H1 (cell line): ENCODE results near the gene XIRP1. TPM values are rescaled to one million over a fixed set of nuclear protein-coding genes. Genes with fewer than 3 reads are reported as not detected.

Experiments
- CTCF ChIA-PET: fragments of 300-600 bp; sonication (Branson Sonifier 250); formaldehyde crosslinking; loops from one replicate; lab custom pipeline; 2021; ENCODE audit not compliant: partially characterized antibody; lab: Charles Lee
- POLR2A ChIA-PET: fragments of 300-600 bp; sonication (Branson Sonifier 250); formaldehyde crosslinking; loops from one replicate; lab custom pipeline; 2021; ENCODE audit warnings: inconsistent platforms; ENCODE audit not compliant: partially characterized antibody; lab: Charles Lee
- DNase-seq, 2 experiments: peaks; one replicate each; pipeline versions ENCODE4 v3.0.0 to v3.0.0-alpha.2; 2010 to 2022; ENCODE audit warnings: low spot score in 2 of 2, low read depth in 1 of 2, mixed read lengths in 1 of 2
- FAIRE-seq: peaks from 2 replicates; lab custom pipeline; 2011; peaks lifted over from hg19 to GRCh38; lab: Jason Lieb, UNC
- H2AFZ ChIP-seq: 2 replicates; pipeline ENCODE4 v1.8.1; 2012; ENCODE audit warnings: low read length, inconsistent platforms
- H2AK5ac ChIP-seq: 2 replicates; pipeline ENCODE4 v1.6.1; 2013; ENCODE audit warnings: low read depth, low read length
- H2BK120ac ChIP-seq: replicated peaks from 2 replicates; pipeline ENCODE3; 2013; ENCODE audit warnings: low read depth, low read length, inconsistent platforms
- H2BK12ac ChIP-seq: 2 replicates; pipeline ENCODE4 v1.6.1; 2013; ENCODE audit warnings: low read depth, low read length
- H2BK15ac ChIP-seq: 2 replicates; pipeline ENCODE4 v1.6.1; 2013; ENCODE audit warnings: low read length
- H2BK20ac ChIP-seq: 2 replicates; pipeline ENCODE4 v1.6.1; 2013; ENCODE audit warnings: low read length
- H2BK5ac ChIP-seq: 2 replicates; pipeline ENCODE4 v1.6.1; 2013; ENCODE audit warnings: low read depth, low read length
- H3K14ac ChIP-seq: 2 replicates; pipeline ENCODE4 v1.6.1; 2013; ENCODE audit warnings: inconsistent platforms; ENCODE audit not compliant: insufficient read length
- H3K18ac ChIP-seq: 2 replicates; pipeline ENCODE4 v1.6.1; 2013; ENCODE audit warnings: low read length; ENCODE audit errors: extremely low read depth
- H3K23ac ChIP-seq: 2 replicates; pipeline ENCODE4 v1.6.1; 2013; ENCODE audit warnings: inconsistent platforms; ENCODE audit not compliant: insufficient read length
- H3K23me2 ChIP-seq: 2 replicates; pipeline ENCODE4 v1.6.1; 2013; ENCODE audit warnings: low read depth, low read length
- H3K27ac ChIP-seq: 2 replicates; pipeline ENCODE4 v1.6.1; 2011; ENCODE audit warnings: low read depth, low read length, inconsistent platforms
- H3K27me3 ChIP-seq, 4 experiments: replicated peaks in 1 of 4; 1 replicate in 1 of 4; 2 replicates in 3 of 4; pipeline versions ENCODE4 v1.6.1 to v1.8.1; 2011 to 2013; ENCODE audit warnings: low read length in 3 of 4, mild to moderate bottlenecking in 3 of 4, inconsistent platforms in 2 of 4, mixed read lengths in 2 of 4, moderate library complexity in 1 of 4; ENCODE audit not compliant: control insufficient read depth in 3 of 4, insufficient read depth in 3 of 4; ENCODE audit errors: extremely low read depth in 1 of 4
- H3K36me3 ChIP-seq, 4 experiments: 2 replicates each; pipeline versions ENCODE4 v1.6.1 to v1.8.1; 2011 to 2013; ENCODE audit warnings: mild to moderate bottlenecking in 4 of 4, low read length in 3 of 4, moderate library complexity in 2 of 4, control low read depth in 1 of 4, inconsistent platforms in 1 of 4; ENCODE audit not compliant: insufficient read depth in 4 of 4, control insufficient read depth in 2 of 4
- H3K4ac ChIP-seq: replicated peaks from 2 replicates; pipeline ENCODE3; 2013; ENCODE audit warnings: low read length, low read depth, mixed read lengths, inconsistent platforms; ENCODE audit not compliant: insufficient read length
- H3K4me1 ChIP-seq, 4 experiments: replicated peaks in 1 of 4; 1 replicate in 1 of 4; 2 replicates in 3 of 4; pipeline versions ENCODE4 v1.6.1 to v1.8.1; 2011 to 2013; ENCODE audit warnings: low read length in 3 of 4, inconsistent platforms in 2 of 4, mixed read lengths in 1 of 4; ENCODE audit not compliant: insufficient read depth in 4 of 4, control insufficient read depth in 3 of 4
- H3K4me2 ChIP-seq, 2 experiments: 2 replicates each; pipeline versions ENCODE4 v1.6.1 to v1.8.1; 2011 to 2013; ENCODE audit warnings: low read depth in 2 of 2, low read length in 2 of 2, control low read depth in 1 of 2, inconsistent platforms in 1 of 2, mild to moderate bottlenecking in 1 of 2; ENCODE audit not compliant: insufficient read depth in 1 of 2
- H3K4me3 ChIP-seq, 4 experiments: fragments of 200-600, 300-600 bp in 1 of 4; sonication (generic), shearing (Covaris generic), sonication (Bioruptor Twin) in 1 of 4; 2 replicates each; pipeline versions ENCODE4 v1.5.1 to v1.8.1; 2011 to 2016; ENCODE audit warnings: low read length in 4 of 4, low read depth in 3 of 4, control low read depth in 2 of 4, inconsistent platforms in 2 of 4, mild to moderate bottlenecking in 2 of 4, mixed read lengths in 1 of 4, moderate library complexity in 1 of 4; ENCODE audit not compliant: insufficient read depth in 2 of 4; ENCODE audit errors: extremely low read depth in 1 of 4
- H3K56ac ChIP-seq: replicated peaks from 2 replicates; pipeline ENCODE3; 2013; ENCODE audit warnings: low read depth, mild to moderate bottlenecking, mixed read lengths, low read length, inconsistent platforms; ENCODE audit not compliant: insufficient read length
- H3K79me1 ChIP-seq: 2 replicates; pipeline ENCODE4 v1.6.1; 2013; ENCODE audit warnings: low read depth, low read length, control low read depth
- H3K79me2 ChIP-seq, 2 experiments: 2 replicates each; pipeline versions ENCODE4 v1.6.1 to v1.8.1; 2012 to 2013; ENCODE audit warnings: low read length in 2 of 2, mild to moderate bottlenecking in 2 of 2, inconsistent platforms in 1 of 2; ENCODE audit not compliant: insufficient read depth in 2 of 2, control insufficient read depth in 1 of 2
- H3K9ac ChIP-seq, 4 experiments: replicated peaks in 1 of 4; 1 replicate in 1 of 4; 2 replicates in 3 of 4; pipeline versions ENCODE4 v1.6.1 to v1.8.1; 2011 to 2013; ENCODE audit warnings: low read depth in 3 of 4, low read length in 3 of 4, control low read depth in 2 of 4, mild to moderate bottlenecking in 2 of 4, moderate library complexity in 2 of 4, inconsistent platforms in 1 of 4; ENCODE audit errors: extremely low read depth in 1 of 4
- H3K9me3 ChIP-seq, 2 experiments: 2 replicates each; pipeline versions ENCODE4 v1.6.1 to v1.8.1; 2012 to 2013; ENCODE audit warnings: mild to moderate bottlenecking in 2 of 2, moderate library complexity in 2 of 2, control low read depth in 1 of 2, inconsistent platforms in 1 of 2, low read depth in 1 of 2, low read length in 1 of 2, mixed read lengths in 1 of 2; ENCODE audit not compliant: insufficient read depth in 2 of 2
- H4K20me1 ChIP-seq, 2 experiments: replicated peaks in 1 of 2; 2 replicates each; pipeline versions ENCODE3 to v1.8.1; 2011 to 2013; ENCODE audit warnings: inconsistent platforms in 2 of 2, low read length in 2 of 2, mild to moderate bottlenecking in 1 of 2; ENCODE audit not compliant: insufficient read depth in 2 of 2, control insufficient read depth in 1 of 2
- H4K5ac ChIP-seq: 2 replicates; pipeline ENCODE4 v1.6.1; 2013; ENCODE audit warnings: low read length, low read depth, mixed read lengths, inconsistent platforms; ENCODE audit not compliant: insufficient read length
- H4K8ac ChIP-seq: 2 replicates; pipeline ENCODE4 v1.8.0; 2013; ENCODE audit warnings: mild to moderate bottlenecking, moderate library complexity, low read length, inconsistent platforms; ENCODE audit not compliant: insufficient read depth; ENCODE audit errors: extremely low read depth
- H4K91ac ChIP-seq: replicated peaks from 2 replicates; pipeline ENCODE3; 2013; ENCODE audit warnings: low read length, mixed read lengths, inconsistent platforms; ENCODE audit not compliant: insufficient read length
- BACH1 ChIP-seq: IDR thresholded peaks from 2 replicates; pipeline ENCODE4 v1.6.1; 2012; ENCODE audit warnings: low read length, improper control_type of control experiment
- CBX8 ChIP-seq: fragments of 300-800, 300-1000 bp; sonication (generic); IDR thresholded peaks from 2 replicates; pipeline ENCODE4 v1.7.1; 2016; ENCODE audit warnings: low read depth, low read length, borderline replicate concordance
- CHD2 ChIP-seq: IDR thresholded peaks from 2 replicates; pipeline ENCODE4 v1.6.1; 2012; ENCODE audit warnings: low read length, improper control_type of control experiment
- RNF2 ChIP-seq: fragments of 200-900, 300-1000 bp; sonication (generic); IDR thresholded peaks from 2 replicates; pipeline ENCODE4 v1.7.1; 2016; ENCODE audit warnings: borderline replicate concordance, low read depth, mild to moderate bottlenecking, antibody characterized with exemption, low read length; ENCODE audit not compliant: poor library complexity, severe bottlenecking; ENCODE audit errors: missing control alignments
- SAP30 ChIP-seq: fragments of 300-600 bp; sonication (generic); IDR thresholded peaks from 2 replicates; pipeline ENCODE4 v1.7.1; 2012; ENCODE audit warnings: low read length, moderate library complexity, mild to moderate bottlenecking, inconsistent platforms; ENCODE audit not compliant: insufficient read depth, insufficient replicate concordance
- WGBS, 2 experiments: shearing (Covaris generic) in 1 of 2; methylation state at CpG; one replicate each; pipeline versions ENCODE4 v1.1.6 to v1.1.7; 2013 to 2015; ENCODE audit warnings: low lambda C conversion rate in 2 of 2, mixed read lengths in 2 of 2, inconsistent platforms in 1 of 2, low coverage in 1 of 2, missing lambda C conversion rate in 1 of 2; ENCODE audit not compliant: insufficient replicate concordance in 2 of 2, insufficient coverage in 1 of 2, insufficient read length in 1 of 2; ENCODE audit errors: extremely low coverage in 1 of 2, missing lambda C conversion rate in 1 of 2; 5-methylcytosine and 5-hydroxymethylcytosine counted together
- polyA plus RNA-seq, 7 experiments: library from polyadenylated mRNA; depleted of rRNA in 3 of 7; stranded (reverse) in 5 of 7; unstranded in 2 of 7; fragments of >200 nt in 5 of 7; fragments of 200-250 nt in 2 of 7; gene quantifications; 1 replicate in 5 of 7; 2 replicates in 1 of 7; 4 replicates in 1 of 7; pipeline versions ENCODE4 v1.2.1 to v1.2.3, GENCODE V29; 2011 to 2013; ENCODE audit warnings: missing spikeins in 2 of 7, mixed read lengths in 2 of 7
- total RNA-seq: library from RNA; stranded (reverse); fragmentation: NEBNext Ultra II Directional; extraction: Animal tissue kit (Norgen Biotek cat#: 25700); gene quantifications from 2 replicates; pipeline ENCODE4 v1.2.1, GENCODE V29; 2021

Gene XIRP1
- total and polyA plus RNA-seq, 2 of the 8 experiments (the other 6 are each of a cell fraction or from before 2014, with no cell fraction given): not detected

DNA sequence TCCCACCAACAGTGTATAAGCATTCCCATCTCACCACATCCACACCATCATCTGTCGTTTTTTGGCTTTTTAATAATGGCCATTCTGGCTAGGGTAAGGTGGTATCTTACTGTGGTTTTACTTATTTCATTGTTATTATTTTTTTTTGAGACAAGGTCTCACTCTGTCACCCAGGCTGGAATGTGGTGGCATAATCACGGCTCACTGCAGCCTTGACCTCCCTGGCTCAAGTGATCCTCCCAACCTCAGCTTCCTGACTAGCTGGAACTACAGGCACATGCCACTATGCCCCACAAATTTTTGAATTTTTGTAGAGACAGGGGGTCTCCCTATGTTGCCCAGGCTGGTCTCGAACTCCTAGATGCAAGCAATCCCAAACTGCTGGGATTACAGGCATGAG, 28.0 kb downstream of the XIRP1 start:
- H2BK20ac ChIP-seq: no peak overlapping the region
- no peak overlapping the region for H3K4me2 ChIP-seq
- H3K27ac ChIP-seq: no peak overlapping the region
- H3K4ac ChIP-seq: no peak overlapping the region
- H3K9me3 ChIP-seq: peaks cover 0 to 2% of the 10 kb centered on the region in 2 experiments; a peak in 1 of 4 replicates
- H2AFZ ChIP-seq: no peak overlapping the region
- no peak overlapping the region for H3K14ac ChIP-seq
- no peak overlapping the region for H2AK5ac ChIP-seq
- no peaks in the 10 kb centered on the region for H4K20me1 ChIP-seq
- FAIRE-seq: no peak
- ChIA-PET CTCF (interaction anchor here (1.0 kb wide), 1 partner anchor 124 kb away, joined by 3 read pairs; no protein-coding TSS in a partner anchor), POLR2A (no interaction called here)
- H3K56ac ChIP-seq: no peak overlapping the region
- no peak overlapping the region for H3K4me3 ChIP-seq
- no peak overlapping the region for H4K8ac ChIP-seq
- no peak overlapping the region for H2BK15ac ChIP-seq
- no peak overlapping the region for H3K23ac ChIP-seq
- no peak for DNase-seq
- H3K79me2 ChIP-seq: no peaks in the 10 kb centered on the region
- no peaks in the 10 kb centered on the region for H3K27me3 ChIP-seq
- peaks cover 0 to 3% (median 0%) of the 10 kb centered on the region in 4 experiments; a peak in 3 of 7 replicates for H3K4me1 ChIP-seq
- no peaks in the 10 kb centered on the region for H3K36me3 ChIP-seq
- H3K79me1 ChIP-seq: no peaks in the 10 kb centered on the region
- H3K9ac ChIP-seq: no peak overlapping the region
- no peak overlapping the region for H2BK120ac ChIP-seq
- H2BK12ac ChIP-seq: no peak overlapping the region
- no peak overlapping the region for H3K18ac ChIP-seq
- no peak overlapping the region for H4K5ac ChIP-seq
- no peaks in the 10 kb centered on the region for H3K23me2 ChIP-seq
- H2BK5ac ChIP-seq: no peak overlapping the region
- H4K91ac ChIP-seq: no peak overlapping the region
- WGBS, 2 experiments: 86% methylated on average over 3 of the region's 3 CpGs; no CpG with 5 or more reads in 1 of the 2 experiments
- no peak for TF ChIP-seq SAP30
- TF ChIP-seq BACH1: no peak
- no peak for TF ChIP-seq CBX8
- no peak for TF ChIP-seq RNF2
- no peak for TF ChIP-seq CHD2
